Prostate gland (tissue), 2 donors: Measurements from ENCODE around the gene PTPN1.

Source experiments
- CTCF ChIP-seq, 4 experiments: fragments of 200-600 bp in 2 of 4; fragments of 450-650 bp in 2 of 4; sonication (generic) in 2 of 4; IDR thresholded peaks; 1 replicate in 3 of 4; 2 replicates in 1 of 4; pipeline ENCODE4 v1.5.1; 2016 to 2019; ENCODE audit warnings: antibody characterized with exemption in 4 of 4, mild to moderate bottlenecking in 2 of 4, moderate library complexity in 2 of 4
- POLR2A ChIP-seq: fragments of 450-650 bp; IDR thresholded peaks from one replicate; pipeline ENCODE4 v1.6.1; 2016; ENCODE audit warnings: antibody characterized with exemption, mild to moderate bottlenecking
- POLR2AphosphoS5 ChIP-seq: sonication (generic); formaldehyde crosslinking; IDR thresholded peaks from one replicate; pipeline ENCODE4 v1.6.1; 2017; ENCODE audit warnings: antibody characterized with exemption

- TF ChIP-seq CTCF (IDR thresholded peaks at IDR 0.05) (no peak), POLR2AphosphoS5 (no peak), POLR2A (no peak)
These were observed 16.3 kb downstream of the PTPN1 start for GRCh38 chr20:50526403-50526989.
